HG03066 (cell line): ENCODE data around the gene ZC3H10.
A peak's percentile ranks its signal among the peaks of the same experiment; 100 is the strongest.

Source experiments
- ATAC-seq: cut with Tn5 transposase; IDR thresholded peaks from one replicate; pipeline ENCODE4 v1.9.1; 2021; ENCODE audit warnings: low read depth; ENCODE audit not compliant: unreplicated experiment

The ZC3H10 gene

DNA sequence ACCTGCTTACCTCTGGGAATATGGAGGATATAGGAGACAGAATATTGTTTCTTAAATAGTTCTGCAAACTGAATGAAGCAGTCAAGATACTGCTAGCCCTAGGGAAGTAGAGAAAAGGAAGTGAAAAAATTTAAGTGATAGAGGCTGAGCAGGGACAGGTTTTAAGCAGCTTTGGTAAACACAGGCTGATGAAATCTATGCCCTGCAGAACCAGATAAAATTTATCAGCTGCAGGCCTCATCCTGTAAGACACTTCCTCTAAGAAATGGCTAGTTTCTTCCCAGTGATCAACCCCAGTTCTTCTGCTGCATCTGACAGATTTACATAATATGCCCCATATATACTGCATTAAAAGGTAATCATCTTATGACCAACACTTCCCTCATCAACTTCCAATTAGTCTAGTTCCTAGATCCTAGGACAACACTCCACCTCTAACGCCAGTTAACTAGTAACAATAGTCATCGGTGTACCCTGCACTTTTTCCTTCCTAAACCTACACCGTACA is 8.7 kb downstream of the ZC3H10 start:
- ATAC-seq: no peak

DNA sequence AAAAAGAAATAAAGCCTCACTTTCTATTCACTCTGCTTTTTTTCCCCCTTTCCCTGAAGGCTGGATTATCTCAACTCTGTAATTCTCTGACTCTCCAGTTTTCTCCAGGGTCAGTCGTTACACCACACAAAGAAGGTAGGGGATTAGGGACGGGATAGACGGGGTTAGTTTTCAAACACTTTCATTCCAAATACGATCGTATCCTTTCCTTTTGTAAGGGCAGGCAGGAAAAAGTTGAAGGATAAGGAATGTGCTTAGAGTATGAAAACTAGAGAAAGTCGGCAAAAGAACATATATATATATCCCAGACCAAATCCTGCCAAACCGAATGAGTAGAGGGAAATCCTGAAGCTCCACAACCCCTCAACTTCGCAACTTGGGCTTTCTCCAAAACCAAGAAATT is 9.4 kb downstream of the ZC3H10 start:
- no peak for ATAC-seq

DNA sequence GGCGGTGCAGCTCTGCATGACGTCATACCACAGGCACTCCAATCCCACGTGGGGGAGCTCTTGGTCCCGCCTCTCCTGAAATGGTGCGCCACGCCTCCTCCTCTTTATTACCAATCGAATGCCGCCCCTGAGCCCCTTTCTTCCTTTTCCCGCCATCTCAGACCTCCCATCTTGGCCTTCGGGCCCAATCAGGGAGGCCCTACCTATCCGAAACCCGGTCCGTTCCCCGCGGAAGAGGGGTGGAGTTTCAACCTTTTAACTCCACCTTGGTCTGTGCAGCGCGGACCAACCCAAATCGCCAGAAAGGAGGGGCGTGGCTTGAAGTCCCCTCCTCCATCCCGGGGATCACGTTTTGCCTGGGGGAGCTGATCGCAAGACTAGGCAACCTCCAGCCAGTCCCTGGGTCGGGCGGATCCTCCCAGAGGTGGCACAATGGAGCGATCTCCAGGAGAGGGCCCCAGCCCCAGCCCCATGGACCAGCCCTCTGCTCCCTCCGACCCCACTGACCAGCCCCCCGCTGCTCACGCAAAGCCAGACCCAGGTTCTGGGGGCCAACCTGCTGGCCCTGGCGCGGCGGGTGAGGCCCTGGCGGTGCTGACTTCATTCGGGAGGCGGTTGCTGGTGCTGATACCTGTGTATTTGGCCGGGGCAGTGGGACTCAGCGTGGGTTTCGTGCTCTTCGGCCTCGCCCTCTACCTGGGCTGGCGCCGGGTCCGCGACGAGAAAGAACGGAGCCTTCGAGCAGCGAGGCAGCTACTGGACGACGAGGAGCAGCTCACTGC is 10.0 kb downstream of the ZC3H10 start, which contains the start of gene ESYT1:
TSS of gene ESYT1 (plus strand) at position 380 of the 782 bp plus-strand sequence. CDS start at position 433, 53 bp downstream.
- ATAC-seq: peak; percentile 84

DNA sequence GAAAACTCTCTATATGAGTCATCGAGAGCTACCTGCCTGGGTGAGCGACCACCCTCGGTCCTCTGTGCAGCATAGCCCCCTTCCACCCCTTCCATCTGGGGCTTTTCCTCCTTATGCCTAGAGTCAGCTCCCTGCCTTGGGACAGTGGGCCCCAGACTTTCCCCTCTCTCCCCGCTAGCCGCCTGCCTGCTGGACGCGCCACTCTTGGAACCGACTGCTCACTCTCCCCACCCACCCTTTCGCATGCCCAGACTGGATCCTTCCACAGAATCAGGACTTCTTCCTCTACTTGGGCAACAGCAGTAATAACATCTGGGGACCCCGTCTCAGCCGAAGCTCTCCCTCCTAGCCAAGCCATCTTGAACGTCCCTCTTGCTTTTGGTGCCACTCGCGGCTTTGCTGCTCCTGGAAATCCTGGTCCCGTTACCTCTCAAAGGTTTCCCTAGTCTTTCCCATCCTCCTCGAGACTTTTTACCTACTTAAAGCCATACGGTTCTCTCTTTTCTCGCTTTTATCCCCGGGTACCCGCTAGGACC is 10.7 kb downstream of the ZC3H10 start:
- no peak for ATAC-seq

DNA sequence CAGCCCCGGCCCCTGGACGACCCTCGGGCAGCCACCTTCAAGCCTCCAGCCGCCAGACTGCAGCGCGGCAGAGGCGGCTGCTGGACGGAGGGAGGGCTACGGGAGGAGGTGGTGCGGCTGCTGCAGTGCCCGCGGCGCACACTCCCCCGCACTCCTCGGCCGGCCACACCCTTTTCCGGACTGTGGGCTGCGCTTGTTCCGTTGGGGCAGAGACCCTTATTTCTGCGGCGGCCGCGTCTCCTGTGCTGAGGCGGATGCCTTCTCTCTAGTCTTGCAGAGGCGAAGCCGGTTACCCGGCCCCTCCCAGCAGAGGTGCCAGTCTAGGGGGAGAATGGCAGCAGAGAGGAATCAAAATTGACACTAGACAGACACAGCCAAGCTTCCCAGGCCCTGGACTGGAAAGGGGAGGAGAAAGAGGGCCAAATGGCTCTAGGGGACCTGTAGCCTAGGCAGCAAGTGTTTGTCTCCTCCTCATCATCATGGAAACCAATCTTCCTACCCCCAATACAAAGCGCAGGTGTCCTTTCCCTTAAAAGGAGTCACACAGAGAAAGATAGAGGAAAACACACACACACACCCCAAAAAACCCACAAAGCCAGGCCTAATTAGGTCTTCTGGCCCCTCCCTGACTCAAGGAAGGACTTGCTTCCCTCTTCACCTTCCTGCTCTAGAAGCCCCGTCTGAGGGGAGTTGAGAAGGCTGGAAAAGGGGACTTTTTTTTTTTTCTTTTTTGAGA is 11.3 kb downstream of the ZC3H10 start:
- ATAC-seq: peak; percentile 34

DNA sequence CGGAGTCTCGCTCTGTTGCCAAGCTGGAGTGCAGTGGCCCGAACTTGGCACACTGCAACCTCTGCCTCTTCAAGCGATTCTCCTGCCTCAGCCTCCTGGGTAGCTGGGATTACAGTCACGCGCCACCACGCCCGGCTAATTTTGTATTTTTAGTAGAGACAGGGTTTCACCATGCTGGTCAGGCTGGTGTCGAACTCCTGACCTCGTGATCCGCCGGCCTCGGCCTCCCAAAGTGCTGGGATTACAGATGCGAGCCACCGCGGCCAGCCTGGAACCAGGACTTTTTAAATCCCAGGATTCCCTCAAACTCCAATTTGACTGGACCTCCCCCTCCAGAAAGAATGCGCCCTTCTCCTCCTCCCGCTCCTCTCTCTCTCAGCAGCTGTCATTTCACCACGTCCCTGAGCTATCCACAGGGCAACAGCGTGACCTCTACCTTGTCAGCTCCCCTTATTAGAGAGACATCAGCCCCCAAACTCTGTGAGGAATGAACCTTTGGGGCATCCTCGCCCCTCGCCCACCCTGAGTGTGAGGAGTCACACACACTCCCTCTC is 12.0 kb downstream of the ZC3H10 start:
- no peak for ATAC-seq

DNA sequence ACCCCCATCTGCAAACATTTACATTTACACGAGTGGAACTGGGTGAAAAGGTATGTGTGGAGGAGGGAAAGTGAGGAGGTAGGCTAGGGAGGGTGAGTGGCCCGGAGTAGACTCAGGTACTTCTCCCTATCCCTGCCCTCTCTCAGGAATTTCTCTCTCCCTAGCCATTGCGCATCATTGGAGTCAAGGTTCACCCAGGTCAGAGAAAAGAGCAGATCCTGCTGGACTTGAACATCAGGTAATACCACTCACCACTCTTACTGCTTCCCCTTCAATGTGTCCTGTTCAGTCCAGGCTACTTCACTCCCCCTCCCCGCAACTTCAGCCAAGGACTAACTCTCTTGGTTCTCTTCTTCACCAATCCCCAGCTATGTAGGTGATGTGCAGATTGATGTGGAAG is 12.8 kb downstream of the ZC3H10 start:
- no peak for ATAC-seq

DNA sequence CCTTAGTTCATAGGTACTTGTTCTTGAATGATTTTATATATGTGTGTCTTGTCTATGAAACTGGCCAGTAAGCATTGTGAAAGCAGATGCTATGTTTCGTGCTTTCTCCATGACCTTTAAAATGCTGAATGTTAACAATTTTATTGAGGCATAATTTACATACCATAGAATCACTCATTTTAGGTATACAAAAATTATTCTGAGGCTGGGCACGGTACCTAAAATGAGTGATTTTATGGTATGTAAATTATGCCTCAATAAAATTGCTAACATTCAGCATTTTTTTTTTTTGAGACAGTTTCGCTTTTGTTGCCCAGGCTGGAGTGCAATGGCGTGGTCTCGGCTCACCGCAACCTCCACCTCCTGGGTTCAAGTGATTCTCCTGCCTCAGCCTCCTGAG is 16.8 kb downstream of the ZC3H10 start:
- ATAC-seq: no peak

DNA sequence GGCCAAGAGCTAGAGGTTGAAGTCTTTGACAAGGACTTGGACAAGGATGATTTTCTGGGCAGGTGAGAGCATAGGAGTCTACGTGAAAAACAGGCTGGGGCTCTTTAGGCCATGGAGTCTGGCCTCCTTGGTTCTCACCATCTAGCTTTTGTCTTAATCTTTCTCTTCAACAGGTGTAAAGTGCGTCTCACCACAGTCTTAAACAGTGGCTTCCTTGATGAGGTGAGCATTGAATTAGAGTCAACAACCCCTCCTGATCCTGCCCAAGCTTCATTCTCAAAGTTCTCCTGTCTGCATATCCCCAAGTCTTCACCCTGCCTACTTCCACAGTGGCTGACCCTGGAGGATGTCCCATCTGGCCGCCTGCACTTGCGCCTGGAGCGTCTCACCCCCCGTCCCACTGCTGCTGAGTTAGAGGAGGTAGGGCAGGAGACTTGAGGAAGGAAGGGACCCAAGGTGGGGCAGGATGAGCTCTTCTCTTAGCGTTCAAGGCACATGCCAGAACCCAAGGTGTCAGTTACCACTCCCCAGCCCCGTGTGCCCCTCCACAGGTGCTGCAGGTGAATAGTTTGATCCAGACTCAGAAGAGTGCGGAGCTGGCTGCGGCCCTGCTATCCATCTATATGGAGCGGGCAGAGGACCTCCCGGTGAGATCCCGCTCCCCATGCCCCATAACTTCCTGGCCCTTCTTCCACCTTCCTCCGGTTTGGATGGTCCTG is 19.9 kb downstream of the ZC3H10 start:
- no peak for ATAC-seq

DNA sequence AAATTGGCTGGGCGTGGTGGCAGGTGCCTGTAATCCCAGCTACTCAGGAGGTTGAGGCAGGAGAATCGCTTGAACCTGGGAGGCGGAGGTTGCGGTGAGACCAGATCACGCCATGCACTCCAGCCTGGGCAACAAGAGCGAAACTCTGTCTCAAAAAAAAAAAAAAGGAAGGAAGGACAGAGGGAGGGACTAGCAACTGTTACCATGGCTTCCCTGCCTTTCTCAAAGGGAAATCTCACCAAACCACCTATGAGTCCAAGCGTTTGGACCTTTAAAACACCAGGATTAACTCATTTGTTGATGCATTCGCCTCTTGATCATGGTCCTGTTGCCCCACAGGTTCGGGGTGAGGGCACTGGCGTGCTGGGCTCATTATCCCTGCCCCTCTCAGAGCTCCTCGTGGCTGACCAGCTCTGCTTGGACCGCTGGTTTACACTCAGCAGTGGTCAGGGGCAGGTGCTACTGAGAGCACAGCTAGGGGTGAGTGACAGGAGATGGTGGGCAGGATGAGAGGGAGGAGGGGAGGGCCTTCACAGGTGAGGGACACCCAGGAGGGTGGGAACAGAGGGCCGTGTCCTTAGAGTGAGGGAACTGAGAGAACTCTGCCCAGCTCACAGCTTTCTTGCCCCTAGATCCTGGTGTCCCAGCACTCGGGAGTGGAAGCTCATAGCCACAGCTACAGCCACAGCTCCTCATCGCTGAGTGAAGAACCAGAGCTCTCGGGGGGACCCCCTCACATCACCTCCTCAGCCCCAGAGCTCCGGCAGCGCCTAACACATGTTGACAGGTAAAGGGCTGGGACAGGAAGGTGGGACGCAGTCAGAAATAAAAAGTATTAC is 24.1 kb downstream of the ZC3H10 start:
- ATAC-seq: no peak

DNA sequence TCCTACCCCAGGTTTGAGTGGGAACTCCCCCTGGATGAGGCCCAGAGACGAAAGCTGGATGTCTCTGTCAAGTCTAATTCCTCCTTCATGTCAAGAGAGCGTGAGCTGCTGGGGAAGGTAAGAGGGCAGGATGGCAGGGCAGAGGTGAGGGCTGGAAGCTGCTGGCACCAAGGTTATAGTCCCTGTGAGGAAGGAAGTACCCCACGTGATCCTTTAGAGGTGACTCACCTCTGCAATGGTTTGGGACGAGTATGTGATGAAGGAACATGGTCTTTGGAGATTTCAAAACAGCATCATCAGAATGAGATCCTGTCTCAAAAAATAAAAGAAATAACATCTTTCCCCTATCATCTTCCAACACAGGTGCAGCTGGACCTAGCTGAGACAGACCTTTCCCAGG is 25.2 kb downstream of the ZC3H10 start:
- no peak for ATAC-seq

DNA sequence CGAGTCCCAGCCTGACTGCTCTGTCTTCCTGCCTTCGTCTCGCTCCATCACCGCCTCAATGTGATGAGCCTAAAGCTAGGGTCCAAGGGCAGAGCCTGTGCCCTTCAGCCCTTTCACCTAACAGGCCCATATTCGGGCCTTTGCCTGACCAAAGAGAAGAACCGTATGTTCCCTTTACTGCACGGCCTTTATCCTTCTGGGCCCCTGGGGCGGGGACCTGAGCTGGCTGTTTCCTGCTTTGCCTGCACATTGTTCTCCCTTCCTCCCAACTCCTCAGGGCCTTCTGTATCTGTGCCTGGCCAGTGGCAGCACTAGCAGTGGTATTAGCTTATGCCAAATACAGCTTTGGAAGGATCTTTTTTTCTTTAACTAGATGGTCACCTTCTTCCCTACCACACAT is 25.8 kb downstream of the ZC3H10 start:
- no peak for ATAC-seq

DNA sequence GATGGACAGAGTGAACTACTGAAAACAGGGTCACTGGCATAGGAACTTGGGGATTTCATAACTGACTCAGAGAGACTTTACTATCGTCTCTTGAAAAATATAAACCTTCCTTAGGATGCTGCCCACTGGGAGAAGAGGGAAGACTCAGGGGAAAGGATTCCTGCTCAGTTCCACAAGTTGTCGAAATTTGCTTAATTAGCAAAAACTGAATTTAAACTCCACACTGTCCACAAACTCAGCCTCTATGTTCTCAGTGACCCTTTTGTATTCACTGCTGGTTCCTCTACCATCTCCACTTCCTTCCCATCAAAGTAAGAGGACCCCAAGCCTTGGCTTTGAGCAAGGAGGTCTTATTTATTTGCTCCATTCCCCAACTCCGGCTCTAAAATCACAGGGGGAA is 27.2 kb downstream of the ZC3H10 start:
- no peak for ATAC-seq

DNA sequence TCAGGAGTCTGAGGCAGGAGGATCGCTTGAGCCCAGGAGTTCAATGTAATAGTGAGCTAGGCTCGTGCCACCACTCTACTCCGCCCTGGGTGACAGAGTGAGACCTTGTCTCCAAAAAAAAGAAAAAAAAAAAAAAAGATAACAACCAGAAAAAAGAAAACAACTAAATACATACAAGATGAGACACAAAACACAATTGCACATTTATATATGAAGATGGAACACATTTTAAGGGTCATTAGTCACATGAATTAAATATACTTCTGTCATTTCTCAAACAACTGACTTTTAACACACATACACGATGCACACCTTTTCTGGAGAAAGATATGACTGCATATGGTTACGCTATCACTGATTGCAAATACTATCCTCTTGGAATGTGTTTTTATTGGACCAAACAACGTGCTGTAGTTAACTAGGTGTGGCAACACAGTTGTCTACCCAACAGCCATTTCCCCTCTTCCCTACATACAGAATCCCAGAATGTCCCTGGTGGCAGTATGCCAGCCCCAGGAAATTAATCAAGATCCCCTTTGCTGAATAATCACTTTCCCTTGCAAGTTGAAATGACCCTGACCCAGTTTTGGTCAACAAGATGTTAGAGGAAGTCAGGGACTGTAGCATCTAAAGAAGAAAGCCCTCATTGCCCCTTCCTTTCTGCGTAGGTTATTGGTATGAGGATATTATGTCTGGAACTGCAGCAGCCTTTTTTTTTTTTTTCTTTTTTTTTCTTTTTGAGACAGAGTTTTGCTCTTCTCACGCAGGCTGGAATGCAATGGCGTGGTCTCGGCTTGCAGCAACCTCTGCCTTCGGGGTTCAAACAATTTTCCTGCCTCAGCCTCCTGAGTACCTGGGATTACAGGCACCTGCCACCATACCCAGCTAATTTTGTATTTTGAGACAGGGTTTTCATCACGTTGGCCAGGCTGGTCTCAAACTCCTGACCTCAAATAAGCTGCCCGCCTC is 28.7 kb downstream of the ZC3H10 start:
- ATAC-seq: no peak

DNA sequence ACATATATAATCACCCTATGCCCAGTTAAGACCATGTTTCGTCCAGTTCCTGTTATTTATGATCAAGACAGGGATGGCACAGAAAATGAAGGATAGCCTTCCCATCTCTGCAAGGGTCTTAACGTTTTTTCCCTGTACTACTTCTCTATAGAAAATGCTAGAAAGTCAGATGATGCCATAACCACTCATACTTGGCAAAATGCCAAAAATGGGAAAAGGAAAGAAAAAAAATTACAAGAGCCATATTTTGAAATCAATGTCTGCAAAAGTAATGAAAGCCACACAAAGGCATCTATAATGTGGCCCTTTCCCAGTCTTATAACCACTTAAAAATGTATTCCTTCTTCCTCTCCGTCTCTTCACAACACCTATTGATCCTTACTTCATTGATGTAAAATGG is 32.5 kb downstream of the ZC3H10 start:
- ATAC-seq: no peak

DNA sequence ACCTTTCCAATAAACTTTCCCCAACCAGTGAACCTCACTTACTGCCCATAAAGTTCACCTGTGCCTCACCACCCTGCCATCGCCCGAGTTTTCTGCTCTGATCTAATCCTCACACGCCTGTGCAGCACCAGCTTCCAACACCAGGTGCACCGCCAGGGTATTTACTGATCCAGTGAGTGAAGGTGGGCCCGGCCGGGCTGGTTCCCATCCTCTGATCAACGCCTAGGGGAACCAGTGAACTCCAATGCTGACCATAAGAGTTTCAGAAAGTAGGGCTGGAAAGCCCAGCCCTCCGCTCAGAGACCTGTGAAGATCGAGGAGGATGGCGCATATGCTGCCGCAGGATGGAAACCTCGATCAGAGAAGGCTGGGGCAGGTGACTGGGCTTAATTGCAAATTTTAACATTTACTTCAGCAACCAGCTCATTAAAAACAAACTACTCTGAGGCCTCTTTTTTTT is 33.6 kb downstream of the ZC3H10 start:
- peak; percentile 46 for ATAC-seq

DNA sequence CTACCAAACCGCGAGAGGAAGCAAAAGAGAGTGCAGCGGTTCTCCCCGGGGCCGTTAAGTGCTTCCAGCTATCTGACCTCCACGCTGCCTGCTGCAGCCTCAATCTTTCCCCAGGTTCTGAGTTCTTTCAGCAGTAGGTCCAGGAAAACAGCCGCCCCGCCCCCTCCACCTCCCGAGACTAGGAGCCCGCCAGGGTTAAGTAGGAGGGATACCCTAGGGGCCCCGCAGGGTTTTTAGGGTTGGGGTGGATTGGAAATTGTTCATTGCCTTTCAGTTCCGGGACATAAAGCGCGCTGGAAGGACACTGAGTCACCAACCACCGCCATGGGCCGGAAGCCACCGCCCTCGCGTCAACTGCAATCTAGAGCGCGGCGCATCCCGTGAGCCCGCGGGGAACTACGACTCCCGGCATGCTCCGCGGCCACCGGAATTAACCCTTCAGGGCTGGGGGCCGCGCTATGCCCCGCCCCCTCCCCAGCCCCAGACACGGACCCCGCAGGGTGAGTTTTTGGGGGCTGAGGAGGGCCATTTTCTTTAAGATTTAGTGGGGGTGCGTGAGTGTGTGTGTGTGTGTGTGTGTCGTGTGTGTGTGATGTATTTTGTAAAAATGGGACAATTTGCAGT is 34.2 kb downstream of the ZC3H10 start, which contains the start of gene MYL6B:
TSS of gene MYL6B (plus strand) at position 456 of the 624 bp plus-strand sequence. CDS start 1,332 bp downstream, outside the sequence.
- peak; percentile 80 for ATAC-seq
